D341Med (cell line): ENCODE results near the gene WWOX.
"Not testable (repeated sequence)": the region's sequence is repeated elsewhere in the genome, so short reads cannot be mapped to it uniquely, and the experiment has no call there.

Experiments used
- DNase-seq: peaks from one replicate; pipeline ENCODE4 v3.0.0; 2012; ENCODE audit warnings: low spot score

The WWOX gene

GRCh38 chr16:78576941-78577340 lies 477.5 kb downstream of the WWOX start:
- DNase-seq = no peak

- DNase-seq = no peak
Measured at GRCh38 chr16:78577630-78578029, 478.2 kb downstream of the WWOX start.

- DNase-seq = no peak
Measured at GRCh38 chr16:78579020-78579419, 479.6 kb downstream of the WWOX start.

GRCh38 chr16:78583441-78583840 lies 484.0 kb downstream of the WWOX start:
- no peak for DNase-seq

GRCh38 chr16:78584213-78584860 lies 484.9 kb downstream of the WWOX start:
- DNase-seq = no peak

- DNase-seq = no peak
Measured at GRCh38 chr16:78584991-78585390, 485.5 kb downstream of the WWOX start.

GRCh38 chr16:78589331-78589730 lies 489.9 kb downstream of the WWOX start:
- DNase-seq = no peak

GRCh38 chr16:78591682-78592103 lies 492.2 kb downstream of the WWOX start:
- no peak for DNase-seq

GRCh38 chr16:78592111-78592510 lies 492.7 kb downstream of the WWOX start:
- no peak for DNase-seq

- no peak for DNase-seq
Measured at GRCh38 chr16:78593352-78593751, 493.9 kb downstream of the WWOX start.

GRCh38 chr16:78594191-78594590 lies 494.7 kb downstream of the WWOX start:
- no peak for DNase-seq

- DNase-seq = no peak
Measured at GRCh38 chr16:78596348-78596995, 497.0 kb downstream of the WWOX start.

- DNase-seq = no peak
Measured at GRCh38 chr16:78596996-78597422, 497.6 kb downstream of the WWOX start.

GRCh38 chr16:78597809-78598570 lies 498.5 kb downstream of the WWOX start:
- DNase-seq = no peak

- no peak for DNase-seq
Measured at GRCh38 chr16:78599271-78599670, 499.8 kb downstream of the WWOX start.

GRCh38 chr16:78604423-78605062 lies 505.1 kb downstream of the WWOX start:
- DNase-seq = not testable (repeated sequence)

- DNase-seq = no peak
Measured at GRCh38 chr16:78605548-78606101, 506.2 kb downstream of the WWOX start.

- no peak for DNase-seq
Measured at GRCh38 chr16:78606545-78606944, 507.1 kb downstream of the WWOX start.

GRCh38 chr16:78607022-78607421 lies 507.6 kb downstream of the WWOX start:
- DNase-seq = no peak

GRCh38 chr16:78607465-78607864 lies 508.0 kb downstream of the WWOX start:
- DNase-seq = no peak

- DNase-seq = no peak
Measured at GRCh38 chr16:78608305-78608776, 508.9 kb downstream of the WWOX start.
